NCI-H1417 (cell line): ENCODE results near the gene CLK2.

Source experiments
- DNase-seq, 3 experiments: peaks; one replicate each; lab custom pipeline; 2025; lab: John Stamatoyannopoulos, UW

CLK2 gene

DNA sequence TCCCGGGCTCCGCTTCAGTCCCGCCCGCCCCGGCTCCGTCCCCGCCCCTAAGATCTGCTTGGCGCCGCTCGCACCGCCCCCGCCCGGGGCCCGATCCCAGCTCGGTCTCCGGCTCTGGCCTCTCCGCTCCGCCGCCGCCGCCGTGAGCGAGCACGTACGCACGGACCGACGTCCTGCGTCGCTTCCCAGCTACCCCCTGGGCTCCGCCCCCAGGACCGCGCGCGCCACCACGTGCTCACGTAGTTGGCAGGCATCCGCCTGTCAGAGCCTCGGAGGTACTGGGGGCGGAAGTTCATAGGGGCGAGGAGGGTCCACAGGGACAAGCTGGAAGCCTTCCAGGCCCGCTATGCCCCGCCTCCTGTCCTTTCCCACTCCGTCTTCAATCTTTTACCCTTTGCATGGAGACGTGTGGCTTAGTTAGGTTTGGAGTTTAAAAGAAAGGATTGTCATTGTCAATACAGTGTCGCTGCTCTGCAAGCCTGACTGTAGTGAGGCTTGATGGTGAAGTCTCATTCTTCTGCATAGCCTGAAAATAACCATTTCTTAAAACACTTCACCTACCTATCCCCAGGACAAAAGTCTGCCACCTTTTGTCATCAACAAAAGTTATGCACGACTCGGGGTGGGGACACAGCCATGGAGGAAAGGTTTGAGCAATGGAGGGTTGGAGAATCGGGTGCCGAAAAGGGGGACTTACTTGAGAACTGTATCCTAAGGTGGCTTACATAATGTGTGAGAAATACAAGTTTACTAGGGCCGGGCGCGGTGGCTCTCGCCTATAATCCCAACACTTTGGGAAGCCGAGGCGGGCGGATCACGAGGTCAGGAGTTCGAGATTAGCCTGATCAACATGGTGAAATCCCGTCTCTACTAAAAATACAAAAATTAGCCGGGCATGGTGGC is at the start of gene CLK2:
Gene CLK2, minus strand, starts transcription at position 162 of the 903 bp plus-strand sequence. CDS start 2,527 bp downstream, outside the sequence.
- DNase-seq, result peak; percentile 94 to 100 (median 97)

DNA sequence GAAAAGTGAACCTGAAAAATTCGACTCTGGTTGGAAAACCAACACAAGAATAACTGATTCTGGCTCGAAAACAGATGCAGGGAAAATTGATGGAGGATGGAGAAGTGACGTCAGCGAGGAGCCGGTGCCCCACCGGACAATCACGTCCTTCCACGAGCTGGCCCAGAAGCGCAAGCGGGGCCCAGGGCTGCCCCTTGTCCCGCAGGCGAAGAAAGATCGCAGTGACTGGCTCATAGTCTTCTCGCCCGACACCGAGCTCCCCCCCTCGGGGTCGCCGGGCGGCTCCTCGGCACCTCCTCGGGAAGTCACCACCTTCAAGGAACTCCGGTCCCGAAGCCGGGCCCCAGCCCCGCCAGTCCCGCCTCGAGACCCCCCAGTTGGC is 49.3 kb upstream of the CLK2 start:
- DNase-seq, result peak in 2 of 3 experiments; percentile 46 to 49

DNA sequence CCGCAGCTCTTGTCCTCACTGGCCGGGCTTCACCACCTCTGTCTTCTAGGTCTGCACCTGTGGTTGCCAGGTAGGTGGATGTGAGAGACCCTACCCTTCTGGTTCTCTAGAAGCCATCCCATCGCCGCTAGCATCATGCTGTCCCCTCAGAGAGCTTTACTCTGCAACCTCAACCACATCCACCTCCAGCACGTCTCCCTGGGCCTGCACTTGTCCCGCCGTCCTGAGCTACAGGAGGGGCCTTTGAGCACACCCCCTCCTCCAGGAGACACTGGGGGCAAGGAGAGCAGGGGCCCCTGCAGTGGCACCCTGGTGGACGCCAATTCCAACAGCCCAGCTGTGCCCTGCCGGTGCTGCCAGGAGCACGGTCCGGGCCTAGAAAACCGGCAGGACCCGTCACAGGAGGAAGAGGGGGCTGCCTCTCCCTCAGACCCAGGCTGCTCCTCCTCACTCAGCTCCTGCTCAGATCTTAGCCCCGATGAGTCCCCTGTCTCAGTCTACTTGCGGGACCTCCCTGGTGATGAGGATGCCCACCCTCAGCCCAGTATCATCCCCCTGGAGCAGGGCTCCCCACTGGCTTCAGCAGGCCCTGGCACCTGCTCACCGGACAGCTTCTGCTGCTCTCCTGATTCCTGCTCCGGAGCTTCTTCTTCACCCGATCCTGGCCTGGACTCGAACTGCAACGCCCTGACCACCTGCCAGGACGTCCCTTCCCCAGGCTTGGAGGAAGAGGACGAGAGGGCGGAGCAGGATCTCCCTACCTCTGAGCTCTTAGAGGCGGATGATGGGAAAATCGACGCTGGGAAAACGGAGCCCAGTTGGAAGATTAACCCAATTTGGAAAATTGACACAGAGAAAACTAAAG is 48.6 kb upstream of the CLK2 start:
- DNase-seq, result peak in 1 of 3 experiments; percentile 43

DNA sequence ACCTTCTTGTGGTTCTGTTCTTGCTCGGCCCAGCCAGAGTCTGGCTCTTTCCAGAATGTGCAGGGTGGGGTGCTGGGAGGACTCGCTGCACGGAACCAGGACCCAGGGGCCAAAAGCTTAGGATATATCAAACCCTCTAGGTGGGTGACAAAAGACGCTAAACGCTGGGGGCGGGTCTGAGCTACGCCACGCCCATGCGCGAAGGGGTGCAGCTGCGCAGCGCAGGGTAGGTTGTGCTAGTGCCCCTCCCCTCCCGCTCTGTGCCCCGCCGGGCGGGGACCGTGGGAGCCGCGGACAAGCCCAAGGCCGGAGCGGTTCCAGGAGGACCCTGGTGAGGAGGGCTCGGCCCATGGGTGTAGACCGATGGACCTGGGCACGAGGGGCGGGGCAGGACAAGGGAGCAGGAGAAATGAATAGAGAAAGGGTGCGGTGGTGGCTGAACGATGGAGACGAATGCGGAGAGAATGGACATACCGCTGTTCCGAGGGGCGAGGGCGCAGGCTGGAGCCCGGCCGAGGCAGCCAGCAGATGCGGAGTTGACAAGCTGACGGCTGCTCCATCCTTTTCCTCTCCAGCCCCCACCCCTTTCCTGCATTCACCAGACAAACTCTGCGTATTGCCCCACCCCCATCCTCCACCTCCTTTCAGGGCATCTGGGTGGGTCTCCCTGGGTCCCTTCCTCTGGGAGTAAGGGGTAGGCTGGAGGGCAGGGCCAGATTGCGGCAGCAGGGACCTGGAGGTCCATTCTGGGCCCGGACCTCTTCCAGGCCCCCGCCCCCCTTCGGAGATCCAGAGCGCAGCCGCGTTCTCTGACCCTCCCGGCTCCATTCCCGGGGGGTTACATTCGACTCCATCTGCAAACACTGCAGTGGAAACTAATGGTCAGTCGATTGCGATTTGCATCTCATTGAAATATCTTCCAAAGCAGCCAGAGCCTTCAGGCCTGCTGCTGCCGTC is 47.6 kb upstream of the CLK2 start, which contains the start of gene RUSC1:
Gene RUSC1, plus strand, starts transcription at position 234 of the 957 bp plus-strand sequence. CDS start 880 bp downstream, outside the sequence.
- DNase-seq, result peak in 1 of 3 experiments; percentile 97

GRCh38 chr1:155320252-155320651 is 46.9 kb upstream of the CLK2 start:
- DNase-seq, result no peak

DNA sequence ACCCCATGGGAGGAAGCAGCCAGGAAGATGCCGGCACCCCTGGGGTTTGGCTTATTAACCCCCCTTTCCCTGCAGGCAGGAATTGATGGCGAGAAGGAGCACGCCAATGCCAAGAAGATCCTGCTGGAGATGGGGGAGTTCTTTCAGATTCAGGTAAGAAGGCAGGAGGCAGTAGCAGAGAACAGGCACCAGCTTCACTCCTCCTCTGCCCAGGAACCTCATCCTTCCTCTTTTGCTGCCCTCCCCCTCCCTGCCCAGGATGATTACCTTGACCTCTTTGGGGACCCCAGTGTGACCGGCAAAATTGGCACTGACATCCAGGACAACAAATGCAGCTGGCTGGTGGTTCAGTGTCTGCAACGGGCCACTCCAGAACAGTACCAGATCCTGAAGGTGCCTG is 46.2 kb upstream of the CLK2 start:
- no peak for DNase-seq

DNA sequence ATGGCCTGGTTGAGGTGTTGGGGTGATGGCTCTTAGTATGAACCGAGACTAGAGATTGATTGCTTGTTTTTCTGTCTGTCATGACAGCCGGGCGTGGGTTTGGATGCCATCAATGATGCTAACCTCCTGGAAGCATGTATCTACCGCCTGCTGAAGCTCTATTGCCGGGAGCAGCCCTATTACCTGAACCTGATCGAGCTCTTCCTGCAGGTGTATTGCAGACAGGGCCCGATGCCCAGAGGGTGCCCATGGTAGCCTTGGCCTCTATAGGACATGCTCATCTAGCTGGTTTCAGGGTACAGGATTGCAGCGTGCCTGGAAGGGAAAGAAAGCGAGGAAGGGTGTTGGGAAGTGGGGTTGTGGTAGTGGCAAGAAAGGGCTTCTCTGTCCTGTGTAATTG is 44.8 kb upstream of the CLK2 start:
- DNase-seq, result no peak

DNA sequence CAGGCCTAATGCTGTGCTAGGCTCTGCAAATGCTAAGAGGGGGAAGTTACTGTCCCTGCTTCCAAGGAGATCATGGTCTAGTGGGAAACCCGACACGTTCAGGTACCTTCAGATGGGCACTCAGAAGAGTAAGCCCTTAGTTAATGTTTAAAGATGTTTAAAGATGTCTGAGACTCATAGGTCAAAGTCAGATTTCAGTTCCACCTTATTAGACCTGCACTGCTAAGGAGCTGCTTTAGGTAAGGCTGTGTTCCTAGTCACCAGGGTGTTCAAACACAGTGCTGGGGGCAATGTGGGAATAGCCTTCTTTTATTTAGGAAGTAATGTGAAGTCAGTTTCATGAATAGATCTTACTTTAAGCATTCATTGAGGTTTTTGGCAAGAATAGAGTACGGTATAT is 43.6 kb upstream of the CLK2 start:
- DNase-seq, result no peak

GRCh38 chr1:155313261-155313660 is 40.0 kb upstream of the CLK2 start:
- DNase-seq, result no peak

DNA sequence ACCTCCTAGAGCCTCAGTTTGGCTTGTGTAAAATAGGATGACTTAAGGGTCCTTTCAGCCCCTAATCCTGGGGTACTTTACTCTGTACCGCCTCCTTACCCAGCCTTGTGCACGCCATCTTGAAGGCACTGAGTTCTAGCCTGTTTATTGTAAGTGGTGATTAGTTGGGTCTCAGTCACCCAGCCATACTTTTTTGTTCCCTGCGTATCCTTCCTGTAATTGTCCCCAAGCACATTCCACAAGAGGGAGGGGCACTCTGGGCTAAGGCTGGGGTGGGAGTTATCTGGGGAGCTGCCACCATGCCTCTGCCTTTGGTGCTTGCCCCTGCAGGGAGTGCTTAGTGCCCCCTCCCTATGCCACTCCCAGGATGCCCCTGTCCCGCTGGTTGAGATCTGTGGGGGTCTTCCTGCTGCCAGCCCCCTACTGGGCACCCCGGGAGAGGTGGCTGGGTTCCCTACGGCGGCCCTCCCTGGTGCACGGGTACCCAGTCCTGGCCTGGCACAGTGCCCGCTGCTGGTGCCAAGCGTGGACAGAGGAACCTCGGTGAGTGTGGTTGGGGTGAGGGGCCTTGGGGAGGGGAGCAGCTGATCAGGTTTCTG is 36.2 kb upstream of the CLK2 start:
- DNase-seq, result peak in 1 of 3 experiments; percentile 55

DNA sequence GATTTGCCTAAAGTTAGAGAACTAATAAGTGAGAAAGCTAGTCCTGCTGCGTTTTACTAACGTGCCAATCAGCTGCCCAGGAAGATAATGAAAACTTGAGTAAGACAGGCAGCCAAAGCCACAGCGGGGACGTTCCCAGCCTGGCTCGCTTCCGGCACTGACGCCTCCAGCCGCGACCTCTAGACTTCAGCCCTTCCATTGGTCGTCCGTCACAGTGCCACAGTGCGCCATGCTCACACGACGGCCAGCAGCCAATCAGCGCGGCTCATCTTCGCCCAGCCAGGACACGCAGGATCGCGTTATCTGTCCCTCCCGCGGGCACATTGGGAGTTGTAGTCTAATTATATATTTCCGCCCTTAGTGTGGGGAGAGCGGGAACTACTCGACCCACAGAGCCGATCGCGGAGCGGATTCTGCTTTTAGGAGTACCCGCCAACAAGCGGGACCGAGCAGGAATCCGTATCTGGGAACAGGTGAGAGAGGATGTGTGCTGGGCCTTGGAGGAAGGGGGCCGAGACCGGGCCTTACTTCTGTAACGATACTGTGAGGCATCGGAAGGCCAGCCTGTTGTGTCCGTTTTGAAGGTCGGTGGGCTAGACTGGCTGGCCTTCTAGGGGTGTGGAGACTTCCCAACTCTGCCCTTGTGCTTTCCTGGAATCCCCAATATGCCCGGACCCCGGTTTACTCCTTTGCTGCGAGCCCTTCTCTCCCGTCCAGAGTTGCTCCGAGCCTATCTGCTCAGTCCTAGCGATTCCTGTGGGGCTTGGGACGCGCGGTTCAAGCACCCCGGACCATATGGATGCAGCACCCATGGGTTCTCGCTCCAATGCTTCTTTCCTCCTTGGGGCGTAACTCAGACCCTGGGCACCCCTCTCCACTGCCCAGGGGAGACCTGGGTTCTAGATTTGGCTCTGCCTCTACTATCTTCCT is 35.5 kb upstream of the CLK2 start, which contains the start of gene FDPS:
Gene FDPS, plus strand, starts transcription at position 374 of the 930 bp plus-strand sequence. CDS start 924 bp downstream, outside the sequence.
- DNase-seq, result peak; percentile 97 to 100 (median 99)

DNA sequence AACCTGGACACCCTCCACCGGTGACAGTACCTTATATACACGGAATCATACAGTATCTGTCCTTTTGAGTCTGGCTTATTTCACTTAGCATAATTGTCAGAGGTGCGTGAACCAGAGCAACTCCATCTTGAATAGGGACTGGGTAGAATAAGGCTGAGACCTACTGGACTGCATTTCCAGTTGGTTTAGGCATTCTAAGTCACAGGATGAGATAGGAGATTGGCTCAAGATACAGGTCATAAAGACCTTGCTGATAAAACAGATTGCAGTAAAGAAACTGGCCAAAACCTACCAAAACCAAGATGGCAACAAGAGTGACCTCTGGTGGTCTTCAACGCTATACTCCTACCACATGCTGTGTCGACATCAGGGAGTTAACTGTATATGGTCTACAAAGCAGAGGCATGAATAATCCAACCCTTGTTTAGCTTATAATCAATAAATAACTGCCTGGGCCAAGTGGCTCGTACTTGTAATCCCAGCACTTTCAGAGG is 34.0 kb upstream of the CLK2 start:
- DNase-seq, result peak in 2 of 3 experiments; percentile 32 to 33

- DNase-seq, result no peak
Measured at GRCh38 chr1:155305881-155306391, 32.6 kb upstream of the CLK2 start.

DNA sequence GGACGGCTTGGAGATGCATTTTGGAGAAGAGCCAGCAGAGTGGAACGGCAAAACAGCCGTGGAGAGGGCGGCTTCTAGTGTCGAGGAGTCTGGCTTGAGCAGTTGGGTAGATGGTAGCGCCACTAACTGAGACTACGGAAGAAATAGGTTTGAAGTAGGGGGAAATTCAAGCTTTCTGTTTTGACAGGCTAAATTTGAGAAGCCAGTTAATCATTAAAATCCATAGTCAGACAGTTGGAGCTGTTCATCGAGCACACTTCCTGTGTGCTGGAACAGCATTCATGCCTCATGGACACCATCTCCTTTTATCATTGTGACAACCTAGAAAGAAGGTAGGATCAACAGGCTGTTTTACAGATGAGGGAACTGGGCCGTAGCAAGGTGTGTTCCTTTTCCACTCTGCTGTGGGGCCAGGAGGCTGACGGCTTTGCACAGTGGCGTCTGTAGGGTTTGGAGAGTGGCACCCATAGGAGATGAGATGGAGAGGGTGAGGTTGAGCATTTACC is 31.3 kb upstream of the CLK2 start:
- no peak for DNase-seq

GRCh38 chr1:155301342-155301841 is 28.1 kb upstream of the CLK2 start, which contains the start of gene PKLR:
TSS of gene PKLR (minus strand) at chr1:155301438. CDS start at chr1:155301395, 43 bp downstream.
- DNase-seq, result no peak

GRCh38 chr1:155300553-155301329 is 27.4 kb upstream of the CLK2 start:
- no peak for DNase-seq

DNA sequence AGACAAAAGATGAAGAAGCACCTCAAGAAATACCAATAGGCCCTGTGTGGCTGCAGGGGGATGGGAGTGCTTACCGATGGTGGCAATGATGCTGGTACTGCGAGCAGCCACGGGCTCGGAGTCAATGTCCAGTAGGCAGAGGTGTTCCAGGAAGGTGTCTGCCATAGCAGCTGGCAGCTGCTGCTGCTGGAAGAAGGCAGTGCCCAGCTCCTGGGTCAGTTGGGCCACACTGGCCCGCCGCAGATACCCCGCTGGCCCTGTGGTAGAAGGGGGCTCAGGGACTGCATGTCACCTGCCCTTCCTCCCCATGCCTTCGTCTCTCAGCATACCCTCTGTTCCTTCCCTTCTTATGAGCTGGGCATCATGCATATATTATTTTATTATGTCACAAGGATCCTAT is 26.7 kb upstream of the CLK2 start:
- DNase-seq, result no peak

DNA sequence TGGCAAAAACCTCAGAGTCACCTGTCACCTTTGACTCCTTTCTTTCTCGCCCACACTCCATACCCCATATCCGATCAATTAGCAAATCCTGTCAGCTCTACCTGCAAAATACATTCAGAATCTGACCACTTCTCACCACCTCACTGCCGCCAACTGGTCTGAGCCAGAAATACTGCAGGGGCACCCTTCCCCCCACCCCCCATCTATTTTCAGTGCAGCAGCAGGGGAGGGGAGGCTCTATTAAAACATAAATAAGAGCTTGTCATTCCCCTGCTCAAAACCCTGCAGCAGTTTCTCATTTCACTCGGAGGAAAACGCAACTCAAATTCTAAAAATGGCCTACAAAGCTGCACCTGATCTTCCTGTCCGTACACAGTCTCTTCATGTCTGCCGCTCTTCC is 24.1 kb upstream of the CLK2 start:
- no peak for DNase-seq
